Spleen (tissue), 11 donors: ENCODE data around the gene PDCD10. TPM values are rescaled to one million over a fixed set of nuclear protein-coding genes. Genes with fewer than 3 reads are reported as not detected.

Experiments used
- DNase-seq: peaks from one replicate; pipeline ENCODE4 v3.0.0-alpha.2; 2020
- H3K27ac ChIP-seq, 8 donors: fragments of 200-600 bp; sonication (generic) in 7 of 8; 1 replicate in 4 of 8; 2 replicates in 4 of 8; pipeline versions ENCODE4 v1.5.0 to v1.8.0; 2016 to 2021; ENCODE audit warnings: inconsistent platforms in 4 of 8, mild to moderate bottlenecking in 4 of 8, moderate library complexity in 1 of 8
- H3K27me3 ChIP-seq, 7 donors: fragments of 200-600 bp; sonication (generic) in 6 of 7; replicated peaks in 1 of 7; 1 replicate in 4 of 7; 2 replicates in 3 of 7; pipeline versions ENCODE4 v1.5.0 to v1.8.0; 2016 to 2021; ENCODE audit warnings: inconsistent platforms in 3 of 7, mild to moderate bottlenecking in 1 of 7
- H3K36me3 ChIP-seq, 6 donors: fragments of 200-600 bp; sonication (generic) in 5 of 6; 1 replicate in 4 of 6; 2 replicates in 2 of 6; pipeline versions ENCODE4 v1.5.0 to v1.8.0; 2016 to 2021; ENCODE audit warnings: inconsistent platforms in 2 of 6
- H3K4me1 ChIP-seq, 6 donors: fragments of 200-600 bp; sonication (generic) in 5 of 6; 1 replicate in 3 of 6; 2 replicates in 3 of 6; pipeline versions ENCODE4 v1.5.0 to v1.8.0; 2016 to 2021; ENCODE audit warnings: inconsistent platforms in 3 of 6
- H3K4me3 ChIP-seq, 8 donors: fragments of 200-600 bp; sonication (generic) in 7 of 8; 1 replicate in 4 of 8; 2 replicates in 4 of 8; pipeline versions ENCODE4 v1.5.0 to v1.8.0; 2016 to 2021; ENCODE audit warnings: inconsistent platforms in 4 of 8, mild to moderate bottlenecking in 4 of 8, moderate library complexity in 2 of 8
- H3K9me3 ChIP-seq, 8 donors: fragments of 200-600 bp; sonication (generic) in 7 of 8; 1 replicate in 4 of 8; 2 replicates in 4 of 8; pipeline versions ENCODE4 v1.5.0 to v1.8.0; 2016 to 2021; ENCODE audit warnings: inconsistent platforms in 4 of 8
- POLR2A ChIP-seq, 3 donors: fragments of 450-650 bp; IDR thresholded peaks; one replicate each; pipeline ENCODE4 v1.5.1; 2017; ENCODE audit warnings: antibody characterized with exemption in 3 of 3, mild to moderate bottlenecking in 1 of 3
- POLR2AphosphoS5 ChIP-seq, 3 donors: sonication (generic); formaldehyde crosslinking; IDR thresholded peaks; one replicate each; pipeline ENCODE4 v1.5.1; 2017; ENCODE audit warnings: antibody characterized with exemption in 3 of 3
- WGBS, 5 donors: extraction: QIAGEN DNeasy Blood & Tissue Kit in 3 of 5; methylation state at CpG; one replicate each; pipeline versions ENCODE4 v1.1.5 to v1.1.7; 2013 to 2018; 5-methylcytosine and 5-hydroxymethylcytosine counted together
- intact Hi-C: fragments of 100-400 bp; cut with DNase I; formaldehyde crosslinking; loops from one replicate; pipeline ENCODE4 v1.15.0; 2023; ENCODE audit warnings: low total_unique reads
- polyA plus RNA-seq, 3 donors: library from polyadenylated mRNA; stranded (reverse); fragments of 200-250 nt; gene quantifications; one replicate each; pipeline ENCODE4 v1.2.1, GENCODE V29; 2013
- total RNA-seq, 7 donors: library from RNA; depleted of rRNA in 3 of 7; stranded (reverse); fragments of >200 nt in 3 of 7; fragmentation: NEBNext Ultra II Directional in 4 of 7; extraction: Animal tissue kit (Norgen Biotek cat#: 25700) in 4 of 7; gene quantifications; one replicate each; pipeline versions ENCODE4 v1.1.0 to v1.2.1, GENCODE V29; 2016 to 2021
- TF ChIP-seq, protein P1 (sequence below), 11 experiments: fragments of 200-600 bp in 7 of 11; fragments of 450-650 bp in 4 of 11; sonication (generic) in 4 of 11; IDR thresholded peaks in 8 of 11; conservative IDR thresholded peaks in 3 of 11; 1 replicate in 7 of 11; 2 replicates in 4 of 11; pipeline versions ENCODE4 v1.4.0 to v1.8.0; 2016 to 2021; ENCODE audit warnings: antibody characterized with exemption in 11 of 11, inconsistent platforms in 4 of 11, mild to moderate bottlenecking in 1 of 11
- donor health status: healthy with polysubstance abuse.
- donor health status: DM: no; HTN: no; CAD: no; lungs with moderate emphysema.
- donor health status: DM: no; HTN: no; CAD: no.
- donor health status: Bipolar disorder and iron deficiency.
- donor health status: healthy.
- donor health status: DM: no; HTN: no; CAD: no.
- donor health status: DM: yes; HTN: yes; CAD: no.

PDCD10 gene
- total and polyA plus RNA-seq, 10 donors, result 25.5 to 94.5 (median 51.0) TPM

DNA sequence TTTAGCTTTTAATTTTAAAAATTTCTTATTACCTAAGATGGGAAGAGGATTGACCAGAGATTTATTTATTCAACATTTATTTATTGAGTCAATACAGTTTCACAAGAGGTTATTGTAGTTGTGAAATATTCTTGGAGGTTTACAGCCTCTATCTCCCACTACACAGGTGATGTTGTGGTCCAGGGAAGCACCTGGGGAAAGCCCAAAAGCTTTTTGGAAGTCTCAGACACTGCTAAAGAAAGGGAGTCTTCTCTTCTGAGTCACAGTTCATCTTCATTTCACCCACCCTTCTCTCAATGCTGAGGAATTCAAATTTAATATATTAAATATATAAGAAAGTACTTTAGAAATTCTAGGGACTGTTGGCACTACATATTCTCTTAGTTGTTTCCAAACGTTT is 42.7 kb upstream of the PDCD10 start:
- Histone ChIP-seq H3K4me1 (peaks cover 0 to 14% (median 0%) of the 10 kb centered on the region in 6 donors), H3K4me3 (no peak overlapping the region), H3K27me3 (no peaks in the 10 kb centered on the region), H3K9me3 (peaks cover 0 to 15% (median 8%) of the 10 kb centered on the region in 8 donors), H3K36me3 (no peaks in the 10 kb centered on the region), H3K27ac (no peak overlapping the region)
- WGBS, 5 donors, result 72 to 87% (median 77%) methylated on average over 1 of the region's 1 CpG
- intact Hi-C loops, result no loop called here
- no peak for TF ChIP-seq POLR2A (IDR thresholded peaks at IDR 0.05)
- TF ChIP-seq, protein P1, sequence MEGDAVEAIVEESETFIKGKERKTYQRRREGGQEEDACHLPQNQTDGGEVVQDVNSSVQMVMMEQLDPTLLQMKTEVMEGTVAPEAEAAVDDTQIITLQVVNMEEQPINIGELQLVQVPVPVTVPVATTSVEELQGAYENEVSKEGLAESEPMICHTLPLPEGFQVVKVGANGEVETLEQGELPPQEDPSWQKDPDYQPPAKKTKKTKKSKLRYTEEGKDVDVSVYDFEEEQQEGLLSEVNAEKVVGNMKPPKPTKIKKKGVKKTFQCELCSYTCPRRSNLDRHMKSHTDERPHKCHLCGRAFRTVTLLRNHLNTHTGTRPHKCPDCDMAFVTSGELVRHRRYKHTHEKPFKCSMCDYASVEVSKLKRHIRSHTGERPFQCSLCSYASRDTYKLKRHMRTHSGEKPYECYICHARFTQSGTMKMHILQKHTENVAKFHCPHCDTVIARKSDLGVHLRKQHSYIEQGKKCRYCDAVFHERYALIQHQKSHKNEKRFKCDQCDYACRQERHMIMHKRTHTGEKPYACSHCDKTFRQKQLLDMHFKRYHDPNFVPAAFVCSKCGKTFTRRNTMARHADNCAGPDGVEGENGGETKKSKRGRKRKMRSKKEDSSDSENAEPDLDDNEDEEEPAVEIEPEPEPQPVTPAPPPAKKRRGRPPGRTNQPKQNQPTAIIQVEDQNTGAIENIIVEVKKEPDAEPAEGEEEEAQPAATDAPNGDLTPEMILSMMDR (IDR thresholded peaks at IDR 0.05 in 8 of 11, conservative IDR thresholded peaks at IDR 0.05 in 3 of 11), result no peak
- no peak for TF ChIP-seq POLR2AphosphoS5 (IDR thresholded peaks at IDR 0.05)
- DNase-seq, result no peak

GRCh38 chr3:167776066-167776685 is 41.5 kb upstream of the PDCD10 start:
- Histone ChIP-seq H3K36me3 (no peaks in the 10 kb centered on the region), H3K4me1 (peaks cover 0 to 14% (median 0%) of the 10 kb centered on the region in 6 donors), H3K27ac (no peak overlapping the region), H3K27me3 (no peaks in the 10 kb centered on the region), H3K9me3 (peaks cover 0 to 15% (median 8%) of the 10 kb centered on the region in 8 donors), H3K4me3 (no peak overlapping the region)
- 47 to 76% (median 53%) methylated on average over 4 of the region's 4 CpGs for WGBS, 5 donors
- DNase-seq, result no peak
- intact Hi-C loops, result no loop called here
- TF ChIP-seq, protein P1 (IDR thresholded peaks at IDR 0.05 in 8 of 11, conservative IDR thresholded peaks at IDR 0.05 in 3 of 11), result no peak
- TF ChIP-seq POLR2AphosphoS5 (IDR thresholded peaks at IDR 0.05) (no peak), POLR2A (IDR thresholded peaks at IDR 0.05) (no peak)

DNA sequence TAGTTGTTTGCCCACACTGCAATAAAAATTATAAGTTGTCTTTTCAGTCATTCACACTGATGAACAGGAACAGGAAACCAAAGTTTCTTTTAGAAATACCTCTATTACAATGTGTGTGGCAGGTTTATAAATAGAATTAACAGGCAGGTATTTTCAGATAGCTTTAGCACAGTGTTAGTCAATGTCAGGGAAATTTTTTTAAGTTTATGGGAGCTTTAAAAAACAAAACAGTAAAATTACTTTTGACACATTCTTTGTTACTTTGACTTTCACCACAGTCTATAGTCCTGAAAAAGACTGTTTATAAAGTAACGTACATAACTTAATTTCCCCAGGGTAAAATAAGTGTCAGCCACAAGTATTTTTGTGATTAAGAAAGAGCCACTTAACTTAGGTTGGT is 38.9 kb upstream of the PDCD10 start:
- intact Hi-C loops, result no loop called here
- WGBS, 5 donors, result 40 to 71% (median 65%) methylated on average over 1 of the region's 1 CpG
- TF ChIP-seq POLR2A (IDR thresholded peaks at IDR 0.05) (no peak), POLR2AphosphoS5 (IDR thresholded peaks at IDR 0.05) (no peak)
- TF ChIP-seq, protein P1 (IDR thresholded peaks at IDR 0.05 in 8 of 11, conservative IDR thresholded peaks at IDR 0.05 in 3 of 11), result no peak
- H3K4me1 ChIP-seq, result peaks cover 0 to 14% (median 0%) of the 10 kb centered on the region in 6 donors
- no peaks in the 10 kb centered on the region for H3K27me3 ChIP-seq
- no peak overlapping the region for H3K27ac ChIP-seq
- no peak overlapping the region for H3K4me3 ChIP-seq
- no peak for DNase-seq
- peaks cover 0 to 15% (median 8%) of the 10 kb centered on the region in 8 donors for H3K9me3 ChIP-seq
- H3K36me3 ChIP-seq, result no peaks in the 10 kb centered on the region

DNA sequence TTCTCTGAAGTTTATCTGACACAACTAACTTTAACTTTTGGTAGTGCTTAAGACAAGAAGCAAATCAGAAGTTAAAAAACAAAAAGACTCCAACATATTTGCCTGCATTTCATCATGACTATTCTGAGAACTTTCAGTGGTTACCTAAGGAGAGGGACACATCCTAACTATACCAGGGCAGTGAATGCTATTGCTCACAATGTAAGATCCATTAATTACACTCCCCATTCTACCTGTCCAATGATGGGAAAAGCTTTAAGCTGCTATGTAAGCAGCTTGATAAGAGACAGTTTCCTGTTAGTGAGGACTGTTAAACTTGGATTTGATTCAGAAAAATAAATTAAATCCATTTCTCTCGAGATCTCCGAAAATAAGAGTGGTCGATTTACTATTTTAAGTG is 38.3 kb upstream of the PDCD10 start:
- no peak overlapping the region for H3K27ac ChIP-seq
- TF ChIP-seq, protein P1 (IDR thresholded peaks at IDR 0.05 in 8 of 11, conservative IDR thresholded peaks at IDR 0.05 in 3 of 11), result no peak
- TF ChIP-seq POLR2A (IDR thresholded peaks at IDR 0.05) (no peak), POLR2AphosphoS5 (IDR thresholded peaks at IDR 0.05) (no peak)
- H3K36me3 ChIP-seq, result no peaks in the 10 kb centered on the region
- intact Hi-C loops, result no loop called here
- WGBS, 5 donors, result 13 to 30% (median 23%) methylated on average over 3 of the region's 3 CpGs
- no peak overlapping the region for H3K4me3 ChIP-seq
- no peaks in the 10 kb centered on the region for H3K27me3 ChIP-seq
- peaks cover 0 to 11% (median 6%) of the 10 kb centered on the region in 8 donors for H3K9me3 ChIP-seq
- no peak for DNase-seq
- peaks cover 0 to 14% (median 0%) of the 10 kb centered on the region in 6 donors for H3K4me1 ChIP-seq
